Glomerular endothelial cell (primary cell): Measurements from ENCODE around the gene FOXL2. TPM values are rescaled to one million over a fixed set of nuclear protein-coding genes. Genes with fewer than 3 reads are reported as not detected.
"Not testable (repeated sequence)": the region's sequence is repeated elsewhere in the genome, so short reads cannot be mapped to it uniquely, and the experiment has no call there.

Source experiments
- DNase-seq: peaks from one replicate; pipeline ENCODE4 v3.0.0-alpha.2; 2011; ENCODE audit warnings: low read depth, low spot score; ENCODE audit errors: extremely low read depth
- total RNA-seq: library from RNA; depleted of rRNA; stranded (reverse); fragments of >200 nt; gene quantifications from 2 replicates; pipeline ENCODE4 v1.2.3, GENCODE V29; 2015

FOXL2 gene
- total RNA-seq, 1 donor from 2014 or later: 0.06 TPM

- no peak for DNase-seq
Measured at GRCh38 chr3:138933981-138934691, 12.8 kb downstream of the FOXL2 start.

GRCh38 chr3:138933068-138933668 lies 13.8 kb downstream of the FOXL2 start:
- no peak for DNase-seq

- no peak for DNase-seq
Measured at GRCh38 chr3:138928727-138929372, 18.1 kb downstream of the FOXL2 start.

- no peak for DNase-seq
Measured at GRCh38 chr3:138923531-138923994, 23.4 kb downstream of the FOXL2 start.

- not testable (repeated sequence) for DNase-seq
Measured at GRCh38 chr3:138922400-138922799, 24.5 kb downstream of the FOXL2 start.

GRCh38 chr3:138921316-138922292 lies 25.3 kb downstream of the FOXL2 start:
- no peak for DNase-seq

GRCh38 chr3:138919325-138919724 lies 27.6 kb downstream of the FOXL2 start:
- no peak for DNase-seq

GRCh38 chr3:138916824-138917223 lies 30.1 kb downstream of the FOXL2 start:
- no peak for DNase-seq

GRCh38 chr3:138915503-138916498 lies 31.1 kb downstream of the FOXL2 start:
- DNase-seq: no peak

- peak; percentile 56 for DNase-seq
Measured at GRCh38 chr3:138914870-138915502, 32.0 kb downstream of the FOXL2 start.

GRCh38 chr3:138913766-138914165 lies 33.2 kb downstream of the FOXL2 start:
- no peak for DNase-seq

GRCh38 chr3:138912237-138912636 lies 34.7 kb downstream of the FOXL2 start:
- no peak for DNase-seq

- DNase-seq: no peak
Measured at GRCh38 chr3:138911621-138912020, 35.3 kb downstream of the FOXL2 start.

GRCh38 chr3:138909904-138910303 lies 37.0 kb downstream of the FOXL2 start:
- DNase-seq: no peak

GRCh38 chr3:138908846-138909245 lies 38.1 kb downstream of the FOXL2 start:
- DNase-seq: no peak

- no peak for DNase-seq
Measured at GRCh38 chr3:138907539-138907938, 39.4 kb downstream of the FOXL2 start.

GRCh38 chr3:138902171-138902570 lies 44.8 kb downstream of the FOXL2 start:
- DNase-seq: no peak

GRCh38 chr3:138901567-138901966 lies 45.4 kb downstream of the FOXL2 start:
- no peak for DNase-seq

GRCh38 chr3:138899351-138899991 lies 47.5 kb downstream of the FOXL2 start:
- no peak for DNase-seq
